ENCODE results near the gene SAT1.

The SAT1 gene

DNA sequence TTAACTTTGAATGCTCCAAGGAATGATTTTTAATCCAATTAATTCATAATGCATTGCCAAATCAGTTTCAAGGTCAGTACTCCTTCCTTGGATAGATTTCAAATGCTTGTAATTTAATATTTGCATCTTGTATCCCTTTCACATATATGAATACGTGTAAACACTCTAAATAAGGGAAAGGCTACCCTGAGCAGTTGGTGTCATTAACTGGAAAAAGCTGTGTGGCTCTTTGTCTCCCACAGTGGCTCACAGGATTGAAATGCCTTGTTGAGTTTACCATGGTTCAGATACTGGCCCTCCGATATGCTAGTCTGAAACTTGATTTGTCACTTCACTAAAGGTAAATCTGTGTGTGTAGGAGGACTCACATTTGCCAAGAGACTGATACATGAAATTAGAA is 23.2 kb upstream of the SAT1 start:
- in situ Hi-C loops (cut with HindIII; ENCODE audit: low pct_ligation_motif_present, low sequenced_read_pairs) = no loop called here
- DNase-seq = no peak
- H3K27ac ChIP-seq = no peak overlapping the region
- no peak overlapping the region for H3K4me3 ChIP-seq (ENCODE audit: low read depth, low read length)
- no peaks in the 10 kb centered on the region for H3K27me3 ChIP-seq (replicated peaks)
- H3K36me3 ChIP-seq (replicated peaks) = no peaks in the 10 kb centered on the region
- TF ChIP-seq, protein P1, sequence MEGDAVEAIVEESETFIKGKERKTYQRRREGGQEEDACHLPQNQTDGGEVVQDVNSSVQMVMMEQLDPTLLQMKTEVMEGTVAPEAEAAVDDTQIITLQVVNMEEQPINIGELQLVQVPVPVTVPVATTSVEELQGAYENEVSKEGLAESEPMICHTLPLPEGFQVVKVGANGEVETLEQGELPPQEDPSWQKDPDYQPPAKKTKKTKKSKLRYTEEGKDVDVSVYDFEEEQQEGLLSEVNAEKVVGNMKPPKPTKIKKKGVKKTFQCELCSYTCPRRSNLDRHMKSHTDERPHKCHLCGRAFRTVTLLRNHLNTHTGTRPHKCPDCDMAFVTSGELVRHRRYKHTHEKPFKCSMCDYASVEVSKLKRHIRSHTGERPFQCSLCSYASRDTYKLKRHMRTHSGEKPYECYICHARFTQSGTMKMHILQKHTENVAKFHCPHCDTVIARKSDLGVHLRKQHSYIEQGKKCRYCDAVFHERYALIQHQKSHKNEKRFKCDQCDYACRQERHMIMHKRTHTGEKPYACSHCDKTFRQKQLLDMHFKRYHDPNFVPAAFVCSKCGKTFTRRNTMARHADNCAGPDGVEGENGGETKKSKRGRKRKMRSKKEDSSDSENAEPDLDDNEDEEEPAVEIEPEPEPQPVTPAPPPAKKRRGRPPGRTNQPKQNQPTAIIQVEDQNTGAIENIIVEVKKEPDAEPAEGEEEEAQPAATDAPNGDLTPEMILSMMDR (IDR thresholded peaks at IDR 0.05; ENCODE audit: low read depth, low read length, missing control alignments) = no peak

DNA sequence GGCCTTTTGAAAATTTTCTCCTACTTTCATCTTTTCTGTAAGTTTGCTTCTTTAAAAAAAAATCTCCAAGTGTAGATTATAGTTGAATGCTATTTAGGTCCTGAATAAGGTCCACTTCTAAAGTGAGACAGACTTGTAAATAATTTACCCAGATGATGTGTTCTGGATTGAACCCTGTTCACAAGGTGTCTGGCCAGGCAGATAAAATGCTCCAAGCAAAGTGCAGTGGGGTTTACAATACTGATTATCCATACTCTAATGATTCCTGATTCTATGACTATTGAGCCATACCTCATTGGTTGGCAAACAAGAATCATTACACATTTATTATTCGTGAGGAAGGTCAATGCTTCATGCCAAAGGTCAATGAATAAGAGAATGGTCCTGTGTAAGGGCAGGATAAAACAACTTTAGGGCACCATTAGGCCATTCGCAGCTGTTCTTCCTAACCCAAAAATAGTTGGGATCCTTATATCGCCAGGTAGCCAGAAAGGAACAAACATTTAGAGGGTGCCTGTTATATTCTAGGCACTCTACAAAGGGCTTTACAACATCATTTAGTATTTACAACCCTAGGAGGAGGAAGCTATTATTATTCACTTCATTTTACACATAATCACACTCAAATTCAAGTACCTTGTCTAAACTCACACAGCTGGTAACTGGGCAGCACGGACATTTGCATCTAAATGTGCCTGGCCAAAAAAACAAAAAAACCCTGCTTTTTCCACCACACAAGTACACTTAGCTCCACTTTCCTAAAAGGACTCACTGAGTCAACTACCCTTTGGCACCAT is 18.6 kb upstream of the SAT1 start:
- no peak overlapping the region for H3K4me3 ChIP-seq (ENCODE audit: low read depth, low read length)
- no peak for DNase-seq
- TF ChIP-seq, protein P1 (IDR thresholded peaks at IDR 0.05; ENCODE audit: low read depth, low read length, missing control alignments) = no peak
- in situ Hi-C loops (cut with HindIII; ENCODE audit: low pct_ligation_motif_present, low sequenced_read_pairs) = no loop called here
- H3K27me3 ChIP-seq (replicated peaks) = no peaks in the 10 kb centered on the region
- H3K27ac ChIP-seq = no peak overlapping the region
- no peaks in the 10 kb centered on the region for H3K36me3 ChIP-seq (replicated peaks)

DNA sequence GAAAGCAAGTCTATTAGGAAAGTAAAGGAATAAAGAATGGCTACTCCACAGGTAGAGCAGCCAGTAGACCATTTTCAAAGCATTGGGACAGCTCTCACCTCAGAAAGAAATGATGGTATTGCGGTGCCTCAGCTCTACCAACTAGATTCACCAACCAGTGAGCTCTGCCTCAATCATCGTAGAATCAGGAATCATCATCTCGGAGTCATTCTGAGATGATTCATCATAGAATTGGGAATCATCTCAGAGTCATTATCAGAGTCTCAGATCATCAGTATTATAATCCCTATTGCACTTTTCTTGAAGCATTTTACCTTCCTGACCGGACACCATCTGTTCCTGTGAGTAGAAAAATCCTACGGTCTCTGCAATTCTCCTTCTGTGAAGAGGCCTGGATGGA is 17.5 kb upstream of the SAT1 start:
- no peak for DNase-seq
- in situ Hi-C loops (cut with HindIII; ENCODE audit: low pct_ligation_motif_present, low sequenced_read_pairs) = no loop called here
- TF ChIP-seq, protein P1 (IDR thresholded peaks at IDR 0.05; ENCODE audit: low read depth, low read length, missing control alignments) = no peak
- no peaks in the 10 kb centered on the region for H3K36me3 ChIP-seq (replicated peaks)
- H3K27ac ChIP-seq = no peak overlapping the region
- H3K27me3 ChIP-seq (replicated peaks) = no peaks in the 10 kb centered on the region
- no peak overlapping the region for H3K4me3 ChIP-seq (ENCODE audit: low read depth, low read length)

DNA sequence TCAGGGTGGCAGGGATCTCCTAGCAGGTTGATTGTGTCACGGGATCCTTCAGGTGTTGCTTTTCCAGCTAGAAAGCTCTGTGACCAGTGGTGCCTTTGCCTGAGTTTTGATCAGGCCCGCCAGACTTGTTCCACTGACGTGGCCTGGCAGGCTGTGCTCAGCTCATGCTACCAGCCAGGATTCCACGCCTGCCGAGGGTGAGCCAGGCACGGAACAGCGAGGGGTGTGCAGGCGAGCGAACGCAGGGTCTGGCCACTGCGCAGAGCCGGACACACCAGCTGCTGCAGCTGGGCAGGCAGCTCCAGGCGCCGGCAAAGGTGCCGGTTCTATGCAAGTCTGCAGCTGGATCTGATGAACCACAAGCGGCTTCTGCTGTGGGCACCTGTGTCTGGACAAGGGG is 17.1 kb upstream of the SAT1 start:
- TF ChIP-seq, protein P1 (IDR thresholded peaks at IDR 0.05; ENCODE audit: low read depth, low read length, missing control alignments) = no peak
- no peak overlapping the region for H3K4me3 ChIP-seq (ENCODE audit: low read depth, low read length)
- in situ Hi-C loops (cut with HindIII; ENCODE audit: low pct_ligation_motif_present, low sequenced_read_pairs) = no loop called here
- H3K27me3 ChIP-seq (replicated peaks) = no peaks in the 10 kb centered on the region
- no peak for DNase-seq
- H3K36me3 ChIP-seq (replicated peaks) = no peaks in the 10 kb centered on the region
- no peak overlapping the region for H3K27ac ChIP-seq

DNA sequence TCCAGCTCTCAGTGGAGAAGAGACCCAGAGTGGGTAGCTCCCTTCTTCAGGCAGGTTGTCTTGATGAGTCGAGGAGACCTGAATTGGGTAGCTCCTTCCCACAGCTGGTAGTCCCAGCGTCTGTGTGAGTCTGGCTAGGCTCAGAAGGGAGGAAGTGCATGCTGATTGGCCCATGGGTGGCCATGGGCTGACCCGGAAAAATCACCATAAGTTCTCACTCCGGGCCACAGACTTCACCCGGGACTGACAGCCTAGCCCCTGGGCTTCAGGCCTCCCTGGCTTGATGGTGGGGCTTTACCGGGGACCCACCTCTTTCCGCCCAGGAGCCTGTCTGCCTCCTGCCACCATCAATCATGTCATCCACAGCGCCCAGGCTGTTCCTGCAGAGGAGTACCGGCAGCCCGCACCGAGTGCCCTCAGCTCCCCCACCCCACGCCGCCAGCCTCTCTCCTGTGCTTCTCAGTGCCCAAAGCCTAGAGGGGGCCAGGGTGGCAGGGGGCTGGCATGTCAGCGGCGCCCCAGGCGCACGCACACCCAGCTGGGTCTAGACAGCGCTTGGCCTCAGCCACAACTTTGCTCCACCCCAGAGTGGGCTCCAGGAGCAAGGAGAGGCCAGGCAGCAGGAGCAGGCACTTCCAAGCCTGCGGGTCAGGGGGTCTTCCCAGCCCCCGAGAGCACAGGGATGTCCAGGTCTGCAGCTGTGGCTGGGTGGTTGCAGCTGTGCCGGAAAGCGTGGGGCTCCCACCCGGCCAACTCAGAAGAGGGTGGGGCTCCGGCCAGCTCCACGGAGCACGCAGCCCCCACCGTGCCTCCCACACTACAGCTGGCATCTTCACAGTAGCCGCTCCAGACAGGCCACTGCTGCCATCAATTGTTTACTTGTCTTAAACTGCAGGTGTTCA is 16.1 kb upstream of the SAT1 start:
- Histone ChIP-seq H3K27me3 (replicated peaks) (no peaks in the 10 kb centered on the region), H3K4me3 (ENCODE audit: low read depth, low read length) (no peak overlapping the region), H3K27ac (no peak overlapping the region), H3K36me3 (replicated peaks) (no peaks in the 10 kb centered on the region)
- DNase-seq = no peak
- TF ChIP-seq, protein P1 (IDR thresholded peaks at IDR 0.05; ENCODE audit: low read depth, low read length, missing control alignments) = no peak
- in situ Hi-C loops (cut with HindIII; ENCODE audit: low pct_ligation_motif_present, low sequenced_read_pairs) = no loop called here

All from brain microvascular endothelial cell (primary cell).